OCI-LY1 (cell line): ENCODE data around the gene KCNK1.

ENCODE experiments used
- EZH2 ChIP-seq: fragments of 200-600 bp; sonication (generic), shearing (Covaris generic); IDR thresholded peaks from 2 replicates; pipeline ENCODE4 v1.8.0; 2017; ENCODE audit warnings: borderline replicate concordance, mixed run types, mild to moderate bottlenecking, antibody characterized with exemption, low read length, moderate library complexity, mixed read lengths
- TF ChIP-seq, protein P1 (sequence below): fragments of 200-600 bp; sonication (generic), shearing (Covaris generic); IDR thresholded peaks from 2 replicates; pipeline ENCODE4 v1.5.1; 2017; ENCODE audit warnings: mild to moderate bottlenecking, antibody characterized with exemption, low read length, moderate library complexity, mixed read lengths

DNA sequence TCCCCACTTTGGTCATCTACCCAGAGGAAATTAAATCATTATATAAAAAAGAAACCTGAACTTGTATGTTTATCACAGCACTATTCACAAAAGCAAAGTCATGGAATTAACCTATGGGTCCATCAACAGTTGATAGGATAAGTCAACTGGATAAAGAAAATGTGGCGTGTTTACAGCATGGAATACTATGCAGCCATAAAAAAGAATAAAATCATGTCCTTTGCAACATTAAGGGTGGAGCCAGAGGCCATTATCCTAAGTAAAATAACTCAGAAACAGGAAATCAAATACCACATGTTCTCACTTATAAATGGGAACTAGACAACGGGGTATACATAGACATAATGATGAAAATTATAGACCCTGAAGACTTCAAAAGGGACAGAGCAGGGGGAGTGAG lies 27.6 kb upstream of the KCNK1 start:
- TF ChIP-seq, protein P1, sequence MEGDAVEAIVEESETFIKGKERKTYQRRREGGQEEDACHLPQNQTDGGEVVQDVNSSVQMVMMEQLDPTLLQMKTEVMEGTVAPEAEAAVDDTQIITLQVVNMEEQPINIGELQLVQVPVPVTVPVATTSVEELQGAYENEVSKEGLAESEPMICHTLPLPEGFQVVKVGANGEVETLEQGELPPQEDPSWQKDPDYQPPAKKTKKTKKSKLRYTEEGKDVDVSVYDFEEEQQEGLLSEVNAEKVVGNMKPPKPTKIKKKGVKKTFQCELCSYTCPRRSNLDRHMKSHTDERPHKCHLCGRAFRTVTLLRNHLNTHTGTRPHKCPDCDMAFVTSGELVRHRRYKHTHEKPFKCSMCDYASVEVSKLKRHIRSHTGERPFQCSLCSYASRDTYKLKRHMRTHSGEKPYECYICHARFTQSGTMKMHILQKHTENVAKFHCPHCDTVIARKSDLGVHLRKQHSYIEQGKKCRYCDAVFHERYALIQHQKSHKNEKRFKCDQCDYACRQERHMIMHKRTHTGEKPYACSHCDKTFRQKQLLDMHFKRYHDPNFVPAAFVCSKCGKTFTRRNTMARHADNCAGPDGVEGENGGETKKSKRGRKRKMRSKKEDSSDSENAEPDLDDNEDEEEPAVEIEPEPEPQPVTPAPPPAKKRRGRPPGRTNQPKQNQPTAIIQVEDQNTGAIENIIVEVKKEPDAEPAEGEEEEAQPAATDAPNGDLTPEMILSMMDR = no peak
- TF ChIP-seq EZH2 = no peak
